H9 (cell line): ENCODE data around the gene MAZ. TPM values are rescaled to one million over a fixed set of nuclear protein-coding genes. Genes with fewer than 3 reads are reported as not detected.
"Not testable (repeated sequence)": the region's sequence is repeated elsewhere in the genome, so short reads cannot be mapped to it uniquely, and the experiment has no call there.

Source experiments
- DNase-seq: peaks from one replicate; pipeline ENCODE4 v3.0.0-alpha.2; 2017
- H2AFZ ChIP-seq: one replicate; pipeline ENCODE4 v1.6.1; 2013; ENCODE audit warnings: mild to moderate bottlenecking, low read length, control low read depth, moderate library complexity
- H2AK5ac ChIP-seq: 2 replicates; pipeline ENCODE4 v1.6.1; 2013; ENCODE audit warnings: low read length, control low read depth, mixed read lengths; ENCODE audit not compliant: insufficient read length
- H2BK120ac ChIP-seq: one replicate; pipeline ENCODE4 v1.6.1; 2013; ENCODE audit warnings: low read depth, mild to moderate bottlenecking, low read length, control low read depth, inconsistent platforms; ENCODE audit not compliant: poor library complexity, severe bottlenecking
- H2BK12ac ChIP-seq: 2 replicates; pipeline ENCODE4 v1.6.1; 2013; ENCODE audit warnings: low read length, control low read depth, mixed read lengths, low read depth; ENCODE audit not compliant: insufficient read length
- H2BK15ac ChIP-seq: 2 replicates; pipeline ENCODE4 v1.6.1; 2013; ENCODE audit warnings: low read depth, low read length, control low read depth
- H2BK20ac ChIP-seq: one replicate; pipeline ENCODE4 v1.6.1; 2013; ENCODE audit warnings: low read depth, mild to moderate bottlenecking, low read length, control low read depth, inconsistent platforms; ENCODE audit not compliant: poor library complexity, severe bottlenecking
- H2BK5ac ChIP-seq: 2 replicates; pipeline ENCODE4 v1.6.1; 2013; ENCODE audit warnings: low read length, control low read depth, mixed read lengths; ENCODE audit not compliant: insufficient read length
- H3K14ac ChIP-seq: 2 replicates; pipeline ENCODE4 v1.6.1; 2013; ENCODE audit warnings: low read length, control low read depth; ENCODE audit not compliant: insufficient read depth
- H3K18ac ChIP-seq: 2 replicates; pipeline ENCODE4 v1.6.1; 2013; ENCODE audit warnings: low read depth, mild to moderate bottlenecking, mixed read lengths, low read length, control low read depth; ENCODE audit not compliant: insufficient read length
- H3K23ac ChIP-seq: 2 replicates; pipeline ENCODE4 v1.6.1; 2013; ENCODE audit warnings: low read length, control low read depth, mixed read lengths, low read depth; ENCODE audit not compliant: insufficient read length
- H3K23me2 ChIP-seq: 2 replicates; pipeline ENCODE4 v1.6.1; 2013; ENCODE audit warnings: low read depth, mild to moderate bottlenecking, mixed read lengths, low read length, control low read depth; ENCODE audit not compliant: insufficient read length, poor library complexity, severe bottlenecking
- H3K27ac ChIP-seq: 2 replicates; pipeline ENCODE4 v1.5.1; 2013; ENCODE audit warnings: low read length, control low read depth, mixed read lengths, low read depth; ENCODE audit not compliant: insufficient read length
- H3K27me3 ChIP-seq: 2 replicates; pipeline ENCODE4 v1.6.1; 2013; ENCODE audit warnings: low read length, control low read depth, inconsistent platforms; ENCODE audit not compliant: insufficient read depth
- H3K4ac ChIP-seq: 2 replicates; pipeline ENCODE4 v1.6.1; 2013; ENCODE audit warnings: low read depth, mild to moderate bottlenecking, control low read depth, inconsistent platforms, low read length, moderate library complexity
- H3K4me1 ChIP-seq: 2 replicates; pipeline ENCODE4 v1.6.1; 2013; ENCODE audit warnings: low read length, control low read depth, inconsistent platforms; ENCODE audit not compliant: insufficient read depth
- H3K4me2 ChIP-seq: 2 replicates; pipeline ENCODE4 v1.6.1; 2013; ENCODE audit warnings: low read length, control low read depth, mixed read lengths; ENCODE audit not compliant: insufficient read length, insufficient read depth
- H3K56ac ChIP-seq: 2 replicates; pipeline ENCODE4 v1.6.1; 2013; ENCODE audit warnings: low read depth, mild to moderate bottlenecking, mixed read lengths, low read length, control low read depth; ENCODE audit not compliant: insufficient read length
- H3K79me1 ChIP-seq: 2 replicates; pipeline ENCODE4 v1.6.1; 2013; ENCODE audit warnings: low read depth, mild to moderate bottlenecking, moderate library complexity, low read length, control low read depth, inconsistent platforms; ENCODE audit not compliant: insufficient read depth, poor library complexity, severe bottlenecking
- H3K79me2 ChIP-seq: 2 replicates; pipeline ENCODE4 v1.6.1; 2013; ENCODE audit warnings: low read length, control low read depth, inconsistent platforms; ENCODE audit not compliant: insufficient read depth
- H3K9ac ChIP-seq: 2 replicates; pipeline ENCODE4 v1.6.1; 2013; ENCODE audit warnings: low read length, control low read depth, mixed read lengths; ENCODE audit not compliant: insufficient read length; ENCODE audit errors: extremely low read depth
- H3K9me3 ChIP-seq: one replicate; pipeline ENCODE4 v1.6.1; 2013; ENCODE audit warnings: low read depth, low read length, inconsistent platforms; ENCODE audit not compliant: control insufficient read depth
- H3T11ph ChIP-seq: one replicate; pipeline ENCODE4 v1.6.1; 2013; ENCODE audit warnings: mild to moderate bottlenecking, low read length, control low read depth, inconsistent platforms
- H4K20me1 ChIP-seq: one replicate; pipeline ENCODE4 v1.6.1; 2013; ENCODE audit not compliant: control insufficient read depth, insufficient read length, insufficient read depth
- H4K5ac ChIP-seq: 2 replicates; pipeline ENCODE4 v1.6.1; 2013; ENCODE audit warnings: low read depth, mild to moderate bottlenecking, mixed read lengths, low read length, control low read depth; ENCODE audit not compliant: insufficient read length
- H4K8ac ChIP-seq: replicated peaks from 2 replicates; pipeline ENCODE4 v1.6.1; 2013; ENCODE audit warnings: low read length, control low read depth, mixed read lengths, low read depth; ENCODE audit not compliant: insufficient read length
- H4K91ac ChIP-seq: 2 replicates; pipeline ENCODE4 v1.6.1; 2013; ENCODE audit warnings: low read depth, mild to moderate bottlenecking, moderate library complexity, mixed read lengths, low read length, control low read depth; ENCODE audit not compliant: insufficient read length
- H3K27ac Mint-ChIP-seq, 3 experiments: 2 replicates in 2 of 3; 3 replicates in 1 of 3; pipeline ENCODE4 v1.8.0; 2020 to 2021; ENCODE audit warnings: mixed read lengths in 3 of 3, mild to moderate bottlenecking in 1 of 3, moderate library complexity in 1 of 3
- H3K27me3 Mint-ChIP-seq: 2 replicates; pipeline ENCODE4 v1.8.0; 2021; ENCODE audit warnings: low read depth, mild to moderate bottlenecking, moderate library complexity, mixed read lengths
- H3K36me3 Mint-ChIP-seq, 3 experiments: 2 replicates in 2 of 3; 3 replicates in 1 of 3; pipeline ENCODE4 v1.8.0; 2020 to 2021; ENCODE audit warnings: low read depth in 3 of 3, mixed read lengths in 3 of 3; ENCODE audit not compliant: insufficient read depth in 1 of 3
- H3K4me1 Mint-ChIP-seq, 2 experiments: 2 replicates each; pipeline ENCODE4 v1.8.0; 2020; ENCODE audit warnings: mixed read lengths in 2 of 2
- H3K4me3 Mint-ChIP-seq, 2 experiments: 2 replicates in 1 of 2; 3 replicates in 1 of 2; pipeline ENCODE4 v1.8.0; 2020 to 2021; ENCODE audit warnings: mild to moderate bottlenecking in 2 of 2, mixed read lengths in 2 of 2, moderate library complexity in 1 of 2
- H3K9me3 Mint-ChIP-seq, 2 experiments: 2 replicates in 1 of 2; 3 replicates in 1 of 2; pipeline ENCODE4 v1.8.0; 2020; ENCODE audit warnings: mild to moderate bottlenecking in 2 of 2, mixed read lengths in 2 of 2, moderate library complexity in 1 of 2
- WGBS: extraction: QIAGEN DNeasy Blood & Tissue Kit; methylation state at CpG from one replicate; pipeline ENCODE4 v1.1.7; 2013; ENCODE audit warnings: missing lambda C conversion rate, low lambda C conversion rate, mixed read lengths; ENCODE audit not compliant: insufficient read length; ENCODE audit errors: extremely low coverage; 5-methylcytosine and 5-hydroxymethylcytosine counted together
- total RNA-seq: library from RNA; stranded (reverse); gene quantifications from 2 replicates; pipeline ENCODE4 v1.2.1, GENCODE V29; 2021
- TF ChIP-seq, protein P1 (sequence below): fragments of 200-600 bp; sonication (generic); conservative IDR thresholded peaks from 3 replicates; pipeline ENCODE4 v1.8.0; 2021; ENCODE audit warnings: antibody characterized with exemption, mild to moderate bottlenecking

The MAZ gene
- total RNA-seq, 1 experiment from 2014 or later: 412 TPM

DNA sequence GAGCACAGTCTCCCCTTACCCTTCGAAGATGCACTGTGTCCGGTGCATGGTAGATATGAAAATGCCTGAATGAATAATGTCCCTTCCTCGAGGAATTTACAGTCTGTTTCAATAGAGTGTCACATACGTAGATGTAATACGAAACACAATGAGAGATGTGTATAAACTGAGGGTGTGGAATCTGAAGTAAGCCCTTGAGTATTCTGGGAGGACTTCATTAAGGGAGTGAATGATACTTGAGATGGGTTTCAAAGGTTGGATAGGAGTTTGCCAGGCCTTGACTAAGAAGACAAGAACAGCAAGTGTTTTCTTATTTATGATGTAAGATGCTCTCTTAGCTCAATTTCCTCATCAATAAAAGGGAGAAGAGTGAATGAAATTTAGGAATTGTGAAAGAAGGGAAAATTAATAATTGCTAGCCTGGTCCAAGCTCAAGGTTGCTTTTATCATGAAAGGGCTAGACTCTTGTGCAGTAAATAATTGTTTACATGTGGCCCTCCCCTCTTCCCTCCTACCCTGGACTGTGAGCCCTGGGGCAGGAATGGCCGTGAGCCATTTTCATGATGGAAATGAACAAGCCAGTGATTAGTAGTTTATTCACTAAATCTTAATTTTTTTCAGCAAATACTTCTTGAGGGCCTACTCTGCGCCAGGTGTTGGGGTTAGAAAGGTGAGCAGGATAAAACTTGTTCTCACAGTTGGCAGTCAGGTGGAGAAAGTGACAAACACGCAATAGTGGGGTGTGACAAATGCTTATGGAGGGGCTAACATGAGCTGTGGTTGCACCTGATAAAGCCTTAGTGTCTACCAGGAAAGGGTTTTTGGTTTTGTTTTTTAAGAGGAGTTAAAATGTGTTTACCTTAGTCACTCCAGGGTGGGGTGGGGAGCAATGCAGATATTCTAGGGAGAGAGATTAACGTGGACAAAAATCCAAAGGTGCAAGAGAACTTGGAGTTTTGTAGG is 14.2 kb upstream of the MAZ start:
- no peak overlapping the region for H2BK12ac ChIP-seq
- no peak overlapping the region for H2AFZ ChIP-seq
- H3K27ac ChIP-seq: no peak overlapping the region
- Mint-ChIP-seq H3K27me3 (peaks cover 4% of the 10 kb centered on the region), H3K36me3 (peaks cover 18 to 47% (median 32%) of the 10 kb centered on the region in 3 experiments; a peak in 6 of 7 replicates), H3K4me3 (peak overlapping the region; percentile 97 to 98), H3K9me3 (no peaks in the 10 kb centered on the region), H3K4me1 (peaks cover 20 to 25% of the 10 kb centered on the region in 2 experiments), H3K27ac (peak overlapping the region in 2 of 3 experiments; percentile 23 to 27; a peak in 5 of 7 replicates)
- H2BK20ac ChIP-seq: no peak overlapping the region
- no peaks in the 10 kb centered on the region; the same call in 1 of the 2 replicates for H3K4me1 ChIP-seq
- no peaks in the 10 kb centered on the region for H4K20me1 ChIP-seq
- H4K8ac ChIP-seq: no peak overlapping the region
- H3K79me1 ChIP-seq: peaks cover 7% of the 10 kb centered on the region
- H3K79me2 ChIP-seq: peaks cover 36% of the 10 kb centered on the region
- H3K27me3 ChIP-seq: no peaks in the 10 kb centered on the region
- H4K5ac ChIP-seq: no peak overlapping the region
- no peak overlapping the region for H3K14ac ChIP-seq
- no peak overlapping the region for H3K23ac ChIP-seq
- H3K18ac ChIP-seq: no peak overlapping the region
- H3K4ac ChIP-seq: no peak overlapping the region
- H3K4me2 ChIP-seq: peak overlapping the region; percentile 64
- H3K56ac ChIP-seq: no peak overlapping the region
- H2BK15ac ChIP-seq: no peak overlapping the region
- no peaks in the 10 kb centered on the region for H3K9me3 ChIP-seq
- TF ChIP-seq, protein P1, sequence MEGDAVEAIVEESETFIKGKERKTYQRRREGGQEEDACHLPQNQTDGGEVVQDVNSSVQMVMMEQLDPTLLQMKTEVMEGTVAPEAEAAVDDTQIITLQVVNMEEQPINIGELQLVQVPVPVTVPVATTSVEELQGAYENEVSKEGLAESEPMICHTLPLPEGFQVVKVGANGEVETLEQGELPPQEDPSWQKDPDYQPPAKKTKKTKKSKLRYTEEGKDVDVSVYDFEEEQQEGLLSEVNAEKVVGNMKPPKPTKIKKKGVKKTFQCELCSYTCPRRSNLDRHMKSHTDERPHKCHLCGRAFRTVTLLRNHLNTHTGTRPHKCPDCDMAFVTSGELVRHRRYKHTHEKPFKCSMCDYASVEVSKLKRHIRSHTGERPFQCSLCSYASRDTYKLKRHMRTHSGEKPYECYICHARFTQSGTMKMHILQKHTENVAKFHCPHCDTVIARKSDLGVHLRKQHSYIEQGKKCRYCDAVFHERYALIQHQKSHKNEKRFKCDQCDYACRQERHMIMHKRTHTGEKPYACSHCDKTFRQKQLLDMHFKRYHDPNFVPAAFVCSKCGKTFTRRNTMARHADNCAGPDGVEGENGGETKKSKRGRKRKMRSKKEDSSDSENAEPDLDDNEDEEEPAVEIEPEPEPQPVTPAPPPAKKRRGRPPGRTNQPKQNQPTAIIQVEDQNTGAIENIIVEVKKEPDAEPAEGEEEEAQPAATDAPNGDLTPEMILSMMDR: no peak
- WGBS: no CpG with 5 or more reads among the region's 9 CpGs
- no peak overlapping the region for H2BK5ac ChIP-seq
- peak overlapping the region; percentile 73 for H3K9ac ChIP-seq
- DNase-seq: no peak
- H3K23me2 ChIP-seq: peaks cover 5% of the 10 kb centered on the region
- H2AK5ac ChIP-seq: no peak overlapping the region
- no peak overlapping the region for H4K91ac ChIP-seq
- no peak overlapping the region for H3T11ph ChIP-seq
- H2BK120ac ChIP-seq: no peak overlapping the region

DNA sequence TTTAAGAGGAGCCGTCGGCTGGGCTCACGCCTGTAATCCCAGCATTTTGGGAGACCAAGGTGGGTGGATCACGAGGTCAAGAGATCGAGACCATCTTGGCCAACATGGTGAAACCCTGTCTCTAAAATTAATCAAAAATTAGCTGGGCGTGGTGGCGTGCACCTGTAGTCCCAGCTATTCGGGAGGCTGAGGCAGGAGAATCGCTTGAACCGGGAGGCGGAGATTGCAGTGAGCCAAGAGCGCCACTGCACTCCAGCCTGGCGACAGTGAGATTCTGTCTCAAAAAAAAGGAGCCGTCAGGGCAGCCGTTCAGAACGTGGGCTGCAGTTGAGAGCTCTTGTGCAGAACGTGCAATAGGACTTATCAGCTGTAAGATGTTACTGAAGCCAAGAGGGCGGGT is 13.2 kb upstream of the MAZ start:
- not testable (repeated sequence) for H2BK20ac ChIP-seq
- WGBS: no CpG with 5 or more reads among the region's 18 CpGs

More for the DNA sequence above, 13.2 kb upstream of the MAZ start:
- H4K5ac ChIP-seq, H2AK5ac ChIP-seq, H3K27me3 ChIP-seq, H3K4me2 ChIP-seq, H3K79me1 ChIP-seq, H3K9me3 ChIP-seq, H2BK120ac ChIP-seq, H3K9ac ChIP-seq, H2BK15ac ChIP-seq, H4K20me1 ChIP-seq, H4K8ac ChIP-seq, H3T11ph ChIP-seq, H3K56ac ChIP-seq, H3K14ac ChIP-seq, H4K91ac ChIP-seq, H3K23me2 ChIP-seq, H3K18ac ChIP-seq, H3K9me3 Mint-ChIP-seq, H3K4ac ChIP-seq, H2BK12ac ChIP-seq, H3K23ac ChIP-seq, H2BK5ac ChIP-seq, DNase-seq, H3K4me1 ChIP-seq, H2AFZ ChIP-seq, H3K27me3 Mint-ChIP-seq, H3K27ac ChIP-seq: not testable (repeated sequence)
- H3K36me3 Mint-ChIP-seq: peaks cover 26 to 57% (median 42%) of the 10 kb centered on the region in 3 experiments; a peak in 6 of 7 replicates
- peak overlapping the region in 1 of 3 experiments; percentile 31; a peak in 1 of 7 replicates for H3K27ac Mint-ChIP-seq
- H3K4me3 Mint-ChIP-seq: peak overlapping the region in 1 of 2 experiments; percentile 53; a peak in 1 of 5 replicates
- peaks cover 20 to 25% of the 10 kb centered on the region in 2 experiments for H3K4me1 Mint-ChIP-seq
- peaks cover 36% of the 10 kb centered on the region for H3K79me2 ChIP-seq
